AG09319 (cell line): Measurements from ENCODE around the gene NOMO2.
"Not testable (repeated sequence)": the region's sequence is repeated elsewhere in the genome, so short reads cannot be mapped to it uniquely, and the experiment has no call there.

ENCODE experiments used
- DNase-seq: peaks from one replicate; pipeline ENCODE4 v3.0.0-alpha.2; 2010; ENCODE audit warnings: low read depth; ENCODE audit errors: extremely low read depth

Gene NOMO2

GRCh38 chr16:18385285-18385684, 176.6 kb downstream of the NOMO2 start:
- DNase-seq, result not testable (repeated sequence)

- not testable (repeated sequence) for DNase-seq
Measured at GRCh38 chr16:18384869-18385268, 177.0 kb downstream of the NOMO2 start.

- DNase-seq, result not testable (repeated sequence)
Measured at GRCh38 chr16:18384098-18384636, 177.7 kb downstream of the NOMO2 start.

GRCh38 chr16:18382696-18383095, 179.2 kb downstream of the NOMO2 start:
- DNase-seq, result not testable (repeated sequence)
